ENCODE measurements around the gene RASSF7. TPM values are rescaled to one million over a fixed set of nuclear protein-coding genes. Genes with fewer than 3 reads are reported as not detected.
A peak's percentile ranks its signal among the peaks of the same experiment; 100 is the strongest.

Gene RASSF7
- total RNA-seq, 1 donor from 2014 or later: 32.3 TPM

DNA sequence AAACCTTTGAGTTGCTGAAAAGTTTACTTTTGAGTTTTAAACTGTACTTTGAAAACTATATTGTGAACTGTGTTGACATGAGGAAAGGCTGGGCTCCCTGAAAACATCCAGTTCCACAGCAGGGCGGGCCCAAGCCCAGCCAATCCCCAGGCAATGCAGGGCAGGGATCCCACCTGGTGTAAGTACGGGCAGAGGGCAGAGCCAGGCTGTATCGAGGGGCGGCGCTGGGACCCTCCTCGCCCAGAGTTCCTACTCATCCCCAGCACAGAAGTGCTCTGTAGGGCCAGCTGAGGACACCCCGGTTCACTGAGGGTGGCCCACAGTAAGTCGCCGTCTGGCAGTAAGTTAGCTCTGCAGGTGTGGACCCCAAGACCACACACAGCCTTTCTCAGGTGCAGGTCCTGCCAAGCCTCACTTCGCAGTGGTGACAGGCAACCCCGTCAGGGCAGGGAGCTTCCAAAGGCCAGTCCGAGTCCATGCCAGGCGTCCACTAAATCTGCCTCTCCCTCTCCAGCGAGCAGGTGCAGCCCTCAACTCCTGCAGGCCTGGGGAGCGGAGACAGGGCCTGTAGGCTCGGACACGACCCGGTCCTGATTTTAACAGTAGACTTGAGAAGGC is 6.3 kb downstream of the RASSF7 start:
- no peak overlapping the region for H3K27ac ChIP-seq (ENCODE audit: low read depth, low read length)
- peak overlapping the region; percentile 51 for H3K27ac Mint-ChIP-seq (ENCODE audit: unreplicated experiment)

DNA sequence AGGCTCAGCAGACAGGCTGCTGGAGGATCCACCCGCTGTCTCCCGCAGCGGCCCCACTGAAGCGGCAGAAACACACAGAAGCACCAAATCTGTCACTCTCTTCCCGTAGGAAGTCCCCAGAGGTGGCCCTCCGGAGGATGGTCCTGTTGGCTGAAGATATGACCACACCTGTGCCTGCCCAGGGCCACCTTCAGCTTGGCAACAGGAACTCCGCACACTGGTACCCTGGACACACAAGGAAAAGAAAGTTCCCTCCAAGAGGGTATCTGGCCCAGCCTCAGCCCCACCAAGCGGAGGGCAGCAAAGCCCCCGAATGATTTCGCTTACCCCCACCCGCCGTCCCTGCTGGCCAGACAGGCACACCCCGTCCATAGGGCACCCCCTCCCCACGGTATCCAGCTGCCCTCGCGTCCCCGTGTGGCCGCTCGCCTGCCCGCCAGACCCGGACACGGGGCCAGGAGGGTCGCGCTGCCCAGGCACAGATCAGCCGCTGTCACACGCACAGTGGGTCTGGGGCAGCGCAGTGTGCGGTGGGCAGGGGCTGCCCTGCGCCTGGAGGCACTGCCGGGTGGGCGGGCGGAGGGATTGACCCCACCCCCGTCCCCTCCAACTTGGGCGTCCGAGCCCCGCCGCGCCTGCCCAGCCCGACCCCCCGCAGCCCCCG is 7.0 kb downstream of the RASSF7 start:
- Mint-ChIP-seq H3K9me3 (ENCODE audit: unreplicated experiment) (no peaks in the 10 kb centered on the region), H3K27ac (ENCODE audit: unreplicated experiment) (peak overlapping the region; percentile 51), H3K4me1 (ENCODE audit: low read depth, unreplicated experiment) (peaks cover 3% of the 10 kb centered on the region), H3K4me3 (ENCODE audit: unreplicated experiment) (peak overlapping the region; percentile 87), H3K27me3 (ENCODE audit: low read depth, unreplicated experiment) (no peaks in the 10 kb centered on the region), H3K36me3 (ENCODE audit: low read depth, unreplicated experiment) (peaks cover 8% of the 10 kb centered on the region)
- H2AFZ ChIP-seq (ENCODE audit: low read depth, low read length): peak overlapping the region; percentile 63
- H3K4me3 ChIP-seq (ENCODE audit: insufficient read depth, low read depth, low read length): peak overlapping the region; percentile 57
- H3K4me2 ChIP-seq (ENCODE audit: low read length): peak overlapping the region; percentile 90
- no peaks in the 10 kb centered on the region for H3K27me3 ChIP-seq (ENCODE audit: insufficient read depth, low read length)
- DNase-seq (ENCODE audit: low read depth): no peak
- H3K79me2 ChIP-seq (ENCODE audit: insufficient read depth, low read length): no peaks in the 10 kb centered on the region
- H3K36me3 ChIP-seq (ENCODE audit: insufficient read depth, low read length): no peaks in the 10 kb centered on the region
- no peak for TF ChIP-seq EZH2 (IDR thresholded peaks at IDR 0.05; ENCODE audit: insufficient read depth, low read length)
- TF ChIP-seq, protein P1, sequence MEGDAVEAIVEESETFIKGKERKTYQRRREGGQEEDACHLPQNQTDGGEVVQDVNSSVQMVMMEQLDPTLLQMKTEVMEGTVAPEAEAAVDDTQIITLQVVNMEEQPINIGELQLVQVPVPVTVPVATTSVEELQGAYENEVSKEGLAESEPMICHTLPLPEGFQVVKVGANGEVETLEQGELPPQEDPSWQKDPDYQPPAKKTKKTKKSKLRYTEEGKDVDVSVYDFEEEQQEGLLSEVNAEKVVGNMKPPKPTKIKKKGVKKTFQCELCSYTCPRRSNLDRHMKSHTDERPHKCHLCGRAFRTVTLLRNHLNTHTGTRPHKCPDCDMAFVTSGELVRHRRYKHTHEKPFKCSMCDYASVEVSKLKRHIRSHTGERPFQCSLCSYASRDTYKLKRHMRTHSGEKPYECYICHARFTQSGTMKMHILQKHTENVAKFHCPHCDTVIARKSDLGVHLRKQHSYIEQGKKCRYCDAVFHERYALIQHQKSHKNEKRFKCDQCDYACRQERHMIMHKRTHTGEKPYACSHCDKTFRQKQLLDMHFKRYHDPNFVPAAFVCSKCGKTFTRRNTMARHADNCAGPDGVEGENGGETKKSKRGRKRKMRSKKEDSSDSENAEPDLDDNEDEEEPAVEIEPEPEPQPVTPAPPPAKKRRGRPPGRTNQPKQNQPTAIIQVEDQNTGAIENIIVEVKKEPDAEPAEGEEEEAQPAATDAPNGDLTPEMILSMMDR (IDR thresholded peaks at IDR 0.05; ENCODE audit: insufficient read depth, low read depth, low read length): no peak
- no peak for FAIRE-seq
- H3K9ac ChIP-seq (ENCODE audit: low read length): peak overlapping the region; percentile 62
- no peaks in the 10 kb centered on the region for H4K20me1 ChIP-seq (ENCODE audit: insufficient read depth, low read length)
- H3K4me1 ChIP-seq (ENCODE audit: insufficient read depth, low read length): peaks cover 7% of the 10 kb centered on the region
- no peaks in the 10 kb centered on the region for H3K9me3 ChIP-seq (ENCODE audit: insufficient read depth, low read depth, low read length)
- no peak overlapping the region for H3K27ac ChIP-seq (ENCODE audit: low read depth, low read length)

More for the DNA sequence above, 6.3 kb downstream of the RASSF7 start:
- H4K20me1 ChIP-seq (ENCODE audit: insufficient read depth, low read length): no peaks in the 10 kb centered on the region
- peak overlapping the region; percentile 90 for H3K4me2 ChIP-seq (ENCODE audit: low read length)
- no peak overlapping the region for H3K4me3 ChIP-seq (ENCODE audit: insufficient read depth, low read depth, low read length)
- H3K79me2 ChIP-seq (ENCODE audit: insufficient read depth, low read length): no peaks in the 10 kb centered on the region
- H3K27me3 Mint-ChIP-seq (ENCODE audit: low read depth, unreplicated experiment): no peaks in the 10 kb centered on the region
- FAIRE-seq: no peak
- no peak overlapping the region for H3K9ac ChIP-seq (ENCODE audit: low read length)
- TF ChIP-seq, protein P1 (IDR thresholded peaks at IDR 0.05; ENCODE audit: insufficient read depth, low read depth, low read length): no peak
- no peak for TF ChIP-seq EZH2 (IDR thresholded peaks at IDR 0.05; ENCODE audit: insufficient read depth, low read length)
- H3K9me3 ChIP-seq (ENCODE audit: insufficient read depth, low read depth, low read length): no peaks in the 10 kb centered on the region
- H3K4me3 Mint-ChIP-seq (ENCODE audit: unreplicated experiment): peak overlapping the region; percentile 87
- no peaks in the 10 kb centered on the region for H3K36me3 ChIP-seq (ENCODE audit: insufficient read depth, low read length)
- H2AFZ ChIP-seq (ENCODE audit: low read depth, low read length): no peak overlapping the region
- H3K4me1 Mint-ChIP-seq (ENCODE audit: low read depth, unreplicated experiment): peaks cover 3% of the 10 kb centered on the region
- H3K27me3 ChIP-seq (ENCODE audit: insufficient read depth, low read length): no peaks in the 10 kb centered on the region
- H3K4me1 ChIP-seq (ENCODE audit: insufficient read depth, low read length): peaks cover 7% of the 10 kb centered on the region
- no peak for DNase-seq (ENCODE audit: low read depth)
- H3K36me3 Mint-ChIP-seq (ENCODE audit: low read depth, unreplicated experiment): peaks cover 8% of the 10 kb centered on the region
- no peaks in the 10 kb centered on the region for H3K9me3 Mint-ChIP-seq (ENCODE audit: unreplicated experiment)
